ENCODE results near the gene HECW1. TPM values are rescaled to one million over a fixed set of nuclear protein-coding genes. Genes with fewer than 3 reads are reported as not detected.

HECW1 gene
- total and polyA plus RNA-seq, 10 of the 15 experiments (the other 5 are each of a cell fraction or from before 2014, with no cell fraction given), result under 0.01 to 0.31 (median 0.04) TPM; not detected in 3

GRCh38 chr7:43151076-43151475 lies 38.6 kb downstream of the HECW1 start:
- ChIA-PET POLR2A (no interaction called here), SMC1A (ENCODE audit: uncharacterized antibody, unreplicated experiment) (no interaction called here), RAD21 (ENCODE audit: unreplicated experiment) (no interaction called here), CTCF (no interaction called here)
- in situ Hi-C loops (cut with MboI), result no loop called here
- DNase-seq (ENCODE audit: low read depth, low spot score), result no peak
- Histone ChIP-seq H3K27me3 (replicated peaks in 1 of 2; ENCODE audit: control insufficient read depth in 2 of 2, insufficient read depth in 2 of 2, low read length in 1 of 2) (no peaks in the 10 kb centered on the region), H3K27ac (ENCODE audit: control insufficient read depth, insufficient read depth) (no peak overlapping the region), H4K20me1 (ENCODE audit: control insufficient read depth, insufficient read depth) (no peaks in the 10 kb centered on the region), H3K9ac (ENCODE audit: control insufficient read depth, insufficient read depth, low read length) (no peak overlapping the region), H3K79me2 (ENCODE audit: control insufficient read depth, insufficient read depth, low read length) (no peaks in the 10 kb centered on the region), H3K4me1 (ENCODE audit: control insufficient read depth, insufficient read depth, low read length) (no peaks in the 10 kb centered on the region), H3K36me3 (ENCODE audit: control insufficient read depth in 2 of 2, insufficient read depth in 2 of 2, low read length in 1 of 2) (no peaks in the 10 kb centered on the region), H3K4me3 (no peak overlapping the region), H2AFZ (ENCODE audit: control insufficient read depth, low read depth, low read length) (no peak overlapping the region), H3K9me3 (replicated peaks; ENCODE audit: control insufficient read depth, insufficient read depth, low read length) (no peaks in the 10 kb centered on the region), H3K4me2 (ENCODE audit: control insufficient read depth, insufficient read depth) (no peak overlapping the region)
- intact Hi-C loops (cut with micrococcal nuclease; ENCODE audit: unreplicated experiment), result no loop called here
- ATAC-seq, result no peak
- FAIRE-seq, result no peak
- BruUV-seq (replicated peaks), result no TSS peak
- 56% methylated on average over 1 of the region's 1 CpG for WGBS (ENCODE audit: insufficient coverage, insufficient replicate concordance, low lambda C conversion rate, missing lambda C conversion rate)
- TF ChIP-seq, protein P1, sequence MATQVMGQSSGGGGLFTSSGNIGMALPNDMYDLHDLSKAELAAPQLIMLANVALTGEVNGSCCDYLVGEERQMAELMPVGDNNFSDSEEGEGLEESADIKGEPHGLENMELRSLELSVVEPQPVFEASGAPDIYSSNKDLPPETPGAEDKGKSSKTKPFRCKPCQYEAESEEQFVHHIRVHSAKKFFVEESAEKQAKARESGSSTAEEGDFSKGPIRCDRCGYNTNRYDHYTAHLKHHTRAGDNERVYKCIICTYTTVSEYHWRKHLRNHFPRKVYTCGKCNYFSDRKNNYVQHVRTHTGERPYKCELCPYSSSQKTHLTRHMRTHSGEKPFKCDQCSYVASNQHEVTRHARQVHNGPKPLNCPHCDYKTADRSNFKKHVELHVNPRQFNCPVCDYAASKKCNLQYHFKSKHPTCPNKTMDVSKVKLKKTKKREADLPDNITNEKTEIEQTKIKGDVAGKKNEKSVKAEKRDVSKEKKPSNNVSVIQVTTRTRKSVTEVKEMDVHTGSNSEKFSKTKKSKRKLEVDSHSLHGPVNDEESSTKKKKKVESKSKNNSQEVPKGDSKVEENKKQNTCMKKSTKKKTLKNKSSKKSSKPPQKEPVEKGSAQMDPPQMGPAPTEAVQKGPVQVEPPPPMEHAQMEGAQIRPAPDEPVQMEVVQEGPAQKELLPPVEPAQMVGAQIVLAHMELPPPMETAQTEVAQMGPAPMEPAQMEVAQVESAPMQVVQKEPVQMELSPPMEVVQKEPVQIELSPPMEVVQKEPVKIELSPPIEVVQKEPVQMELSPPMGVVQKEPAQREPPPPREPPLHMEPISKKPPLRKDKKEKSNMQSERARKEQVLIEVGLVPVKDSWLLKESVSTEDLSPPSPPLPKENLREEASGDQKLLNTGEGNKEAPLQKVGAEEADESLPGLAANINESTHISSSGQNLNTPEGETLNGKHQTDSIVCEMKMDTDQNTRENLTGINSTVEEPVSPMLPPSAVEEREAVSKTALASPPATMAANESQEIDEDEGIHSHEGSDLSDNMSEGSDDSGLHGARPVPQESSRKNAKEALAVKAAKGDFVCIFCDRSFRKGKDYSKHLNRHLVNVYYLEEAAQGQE (IDR thresholded peaks at IDR 0.05; ENCODE audit: low read depth, low read length), result no peak
- no peak for TF ChIP-seq STAT1 (conservative IDR thresholded peaks at IDR 0.05)
- no peak for TF ChIP-seq IKZF1 (conservative IDR thresholded peaks at IDR 0.05)
- TF ChIP-seq, protein P2, sequence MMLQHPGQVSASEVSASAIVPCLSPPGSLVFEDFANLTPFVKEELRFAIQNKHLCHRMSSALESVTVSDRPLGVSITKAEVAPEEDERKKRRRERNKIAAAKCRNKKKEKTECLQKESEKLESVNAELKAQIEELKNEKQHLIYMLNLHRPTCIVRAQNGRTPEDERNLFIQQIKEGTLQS (IDR thresholded peaks at IDR 0.05; ENCODE audit: borderline replicate concordance, extremely low read depth, low read depth, low read length), result no peak
- TF ChIP-seq NR2C1 (IDR thresholded peaks at IDR 0.05), result no peak
- TF ChIP-seq E2F8 (IDR thresholded peaks at IDR 0.05; ENCODE audit: low read depth, partially characterized antibody), result no peak
- no peak for TF ChIP-seq ZZZ3 (IDR thresholded peaks at IDR 0.05; ENCODE audit: control insufficient read depth, insufficient read length, low read depth)
- TF ChIP-seq MTA3 (IDR thresholded peaks at IDR 0.05; ENCODE audit: borderline replicate concordance, low read length), result no peak
- TF ChIP-seq, protein P3, sequence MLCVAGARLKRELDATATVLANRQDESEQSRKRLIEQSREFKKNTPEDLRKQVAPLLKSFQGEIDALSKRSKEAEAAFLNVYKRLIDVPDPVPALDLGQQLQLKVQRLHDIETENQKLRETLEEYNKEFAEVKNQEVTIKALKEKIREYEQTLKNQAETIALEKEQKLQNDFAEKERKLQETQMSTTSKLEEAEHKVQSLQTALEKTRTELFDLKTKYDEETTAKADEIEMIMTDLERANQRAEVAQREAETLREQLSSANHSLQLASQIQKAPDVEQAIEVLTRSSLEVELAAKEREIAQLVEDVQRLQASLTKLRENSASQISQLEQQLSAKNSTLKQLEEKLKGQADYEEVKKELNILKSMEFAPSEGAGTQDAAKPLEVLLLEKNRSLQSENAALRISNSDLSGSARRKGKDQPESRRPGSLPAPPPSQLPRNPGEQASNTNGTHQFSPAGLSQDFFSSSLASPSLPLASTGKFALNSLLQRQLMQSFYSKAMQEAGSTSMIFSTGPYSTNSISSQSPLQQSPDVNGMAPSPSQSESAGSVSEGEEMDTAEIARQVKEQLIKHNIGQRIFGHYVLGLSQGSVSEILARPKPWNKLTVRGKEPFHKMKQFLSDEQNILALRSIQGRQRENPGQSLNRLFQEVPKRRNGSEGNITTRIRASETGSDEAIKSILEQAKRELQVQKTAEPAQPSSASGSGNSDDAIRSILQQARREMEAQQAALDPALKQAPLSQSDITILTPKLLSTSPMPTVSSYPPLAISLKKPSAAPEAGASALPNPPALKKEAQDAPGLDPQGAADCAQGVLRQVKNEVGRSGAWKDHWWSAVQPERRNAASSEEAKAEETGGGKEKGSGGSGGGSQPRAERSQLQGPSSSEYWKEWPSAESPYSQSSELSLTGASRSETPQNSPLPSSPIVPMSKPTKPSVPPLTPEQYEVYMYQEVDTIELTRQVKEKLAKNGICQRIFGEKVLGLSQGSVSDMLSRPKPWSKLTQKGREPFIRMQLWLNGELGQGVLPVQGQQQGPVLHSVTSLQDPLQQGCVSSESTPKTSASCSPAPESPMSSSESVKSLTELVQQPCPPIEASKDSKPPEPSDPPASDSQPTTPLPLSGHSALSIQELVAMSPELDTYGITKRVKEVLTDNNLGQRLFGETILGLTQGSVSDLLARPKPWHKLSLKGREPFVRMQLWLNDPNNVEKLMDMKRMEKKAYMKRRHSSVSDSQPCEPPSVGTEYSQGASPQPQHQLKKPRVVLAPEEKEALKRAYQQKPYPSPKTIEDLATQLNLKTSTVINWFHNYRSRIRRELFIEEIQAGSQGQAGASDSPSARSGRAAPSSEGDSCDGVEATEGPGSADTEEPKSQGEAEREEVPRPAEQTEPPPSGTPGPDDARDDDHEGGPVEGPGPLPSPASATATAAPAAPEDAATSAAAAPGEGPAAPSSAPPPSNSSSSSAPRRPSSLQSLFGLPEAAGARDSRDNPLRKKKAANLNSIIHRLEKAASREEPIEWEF (IDR thresholded peaks at IDR 0.05; ENCODE audit: insufficient replicate concordance, low read depth, low read length), result no peak
- TF ChIP-seq, protein P4, sequence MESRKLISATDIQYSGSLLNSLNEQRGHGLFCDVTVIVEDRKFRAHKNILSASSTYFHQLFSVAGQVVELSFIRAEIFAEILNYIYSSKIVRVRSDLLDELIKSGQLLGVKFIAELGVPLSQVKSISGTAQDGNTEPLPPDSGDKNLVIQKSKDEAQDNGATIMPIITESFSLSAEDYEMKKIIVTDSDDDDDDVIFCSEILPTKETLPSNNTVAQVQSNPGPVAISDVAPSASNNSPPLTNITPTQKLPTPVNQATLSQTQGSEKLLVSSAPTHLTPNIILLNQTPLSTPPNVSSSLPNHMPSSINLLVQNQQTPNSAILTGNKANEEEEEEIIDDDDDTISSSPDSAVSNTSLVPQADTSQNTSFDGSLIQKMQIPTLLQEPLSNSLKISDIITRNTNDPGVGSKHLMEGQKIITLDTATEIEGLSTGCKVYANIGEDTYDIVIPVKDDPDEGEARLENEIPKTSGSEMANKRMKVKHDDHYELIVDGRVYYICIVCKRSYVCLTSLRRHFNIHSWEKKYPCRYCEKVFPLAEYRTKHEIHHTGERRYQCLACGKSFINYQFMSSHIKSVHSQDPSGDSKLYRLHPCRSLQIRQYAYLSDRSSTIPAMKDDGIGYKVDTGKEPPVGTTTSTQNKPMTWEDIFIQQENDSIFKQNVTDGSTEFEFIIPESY (IDR thresholded peaks at IDR 0.05), result no peak

Data from GM12878 (cell line).